HG03103 (cell line): Measurements from ENCODE around the gene JPH3.
"Not testable (repeated sequence)": the region's sequence is repeated elsewhere in the genome, so short reads cannot be mapped to it uniquely, and the experiment has no call there.

Experiments
- ATAC-seq: cut with Tn5 transposase; IDR thresholded peaks from one replicate; pipeline ENCODE4 v1.9.1; 2021; ENCODE audit warnings: low read depth; ENCODE audit not compliant: unreplicated experiment

The JPH3 gene

GRCh38 chr16:87572959-87573358 is 29.3 kb upstream of the JPH3 start:
- ATAC-seq, result no peak

- ATAC-seq, result no peak
Observed at GRCh38 chr16:87575027-87575804, 27.1 kb upstream of the JPH3 start.

GRCh38 chr16:87576171-87576570 is 26.1 kb upstream of the JPH3 start:
- no peak for ATAC-seq

GRCh38 chr16:87578142-87578930 is 24.0 kb upstream of the JPH3 start:
- ATAC-seq, result not testable (repeated sequence)

- ATAC-seq, result no peak
Observed at GRCh38 chr16:87579691-87580090, 22.6 kb upstream of the JPH3 start.

- no peak for ATAC-seq
Observed at GRCh38 chr16:87580855-87581261, 21.4 kb upstream of the JPH3 start.

- ATAC-seq, result no peak
Observed at GRCh38 chr16:87581857-87582215, 20.5 kb upstream of the JPH3 start.

- no peak for ATAC-seq
Observed at GRCh38 chr16:87582216-87582965, 19.9 kb upstream of the JPH3 start.

GRCh38 chr16:87582966-87583325 is 19.4 kb upstream of the JPH3 start:
- no peak for ATAC-seq

GRCh38 chr16:87583453-87584131 is 18.7 kb upstream of the JPH3 start:
- no peak for ATAC-seq

GRCh38 chr16:87584271-87584670 is 18.0 kb upstream of the JPH3 start:
- ATAC-seq, result no peak

- ATAC-seq, result no peak
Observed at GRCh38 chr16:87584975-87585374, 17.3 kb upstream of the JPH3 start.

GRCh38 chr16:87585442-87586200 is 16.7 kb upstream of the JPH3 start:
- no peak for ATAC-seq

GRCh38 chr16:87586201-87586782 is 16.0 kb upstream of the JPH3 start:
- no peak for ATAC-seq

- ATAC-seq, result no peak
Observed at GRCh38 chr16:87587636-87588035, 14.7 kb upstream of the JPH3 start.

GRCh38 chr16:87592018-87592712 is 10.1 kb upstream of the JPH3 start:
- no peak for ATAC-seq

GRCh38 chr16:87593710-87594258 is 8.5 kb upstream of the JPH3 start:
- ATAC-seq, result no peak

- ATAC-seq, result no peak
Observed at GRCh38 chr16:87595712-87596111, 6.6 kb upstream of the JPH3 start.

- no peak for ATAC-seq
Observed at GRCh38 chr16:87597324-87597830, 4.9 kb upstream of the JPH3 start.
